K562 (cell line): ENCODE data around the gene ELMO1. TPM values are rescaled to one million over a fixed set of nuclear protein-coding genes. Genes with fewer than 3 reads are reported as not detected.
A peak's percentile ranks its signal among the peaks of the same experiment; 100 is the strongest.

ENCODE experiments used
- ATAC-seq: fragments of 200-7000 bp; cut with Tn5 transposase; 3 replicates; pipeline ENCODE4 v1.9.1; 2020; ENCODE audit warnings: moderate library complexity
- BruUV-seq: library from RNA; stranded (reverse); fragments of 400-500 nt; replicated peaks from 2 replicates; lab custom pipeline; 2021; lab: Mats Ljungman, UMichigan
- CTCF ChIA-PET: fragments of 300-600 bp; formaldehyde crosslinking; extraction: SDS; loops from one replicate; lab custom pipeline; 2021; ENCODE audit warnings: low intra/inter-chr PET ratio; lab: Yijun Ruan, JAX
- POLR2A ChIA-PET: fragments of 300-600, 350-650 bp; sonication (Branson Sonifier 250); formaldehyde crosslinking; extraction: SDS; loops from one replicate; lab custom pipeline; 2021; ENCODE audit warnings: antibody characterized with exemption, inconsistent platforms; lab: Yijun Ruan, JAX
- DNase-seq, 4 experiments: peaks; one replicate each; pipeline versions ENCODE4 v3.0.0 to v3.0.0-alpha.2; 2011 to 2018; ENCODE audit warnings: low spot score in 3 of 4, mixed read lengths in 3 of 4; ENCODE audit errors: extremely low read depth in 1 of 4
- FAIRE-seq: peaks from 2 replicates; lab custom pipeline; 2011; peaks lifted over from hg19 to GRCh38; lab: Jason Lieb, UNC
- H2AFZ ChIP-seq: 2 replicates; pipeline ENCODE4 v1.6.0; 2011; ENCODE audit warnings: low read depth, low read length, control low read depth, inconsistent platforms
- H3K27ac ChIP-seq: fragments of 200-600 bp; 3 replicates; pipeline ENCODE4 v1.8.0; 2011; ENCODE audit warnings: low read depth, mild to moderate bottlenecking, control low read depth, inconsistent platforms, low read length, moderate library complexity, mixed read lengths; ENCODE audit errors: extremely low read depth
- H3K27me3 ChIP-seq, 2 experiments: fragments of 300-600 bp in 1 of 2; 2 replicates in 1 of 2; 3 replicates in 1 of 2; pipeline versions ENCODE4 v1.6.0 to v1.8.0; 2011; ENCODE audit warnings: inconsistent platforms in 2 of 2, low read length in 2 of 2, mild to moderate bottlenecking in 1 of 2, mixed read lengths in 1 of 2, moderate library complexity in 1 of 2; ENCODE audit not compliant: control insufficient read depth in 2 of 2, insufficient read depth in 2 of 2
- H3K36me3 ChIP-seq: fragments of 300-600 bp; 3 replicates; pipeline ENCODE4 v1.8.0; 2011; ENCODE audit warnings: mild to moderate bottlenecking, low read length, inconsistent platforms; ENCODE audit not compliant: control insufficient read depth, insufficient read depth
- H3K4me1 ChIP-seq, 2 experiments: fragments of 200-600 bp in 1 of 2; replicated peaks in 1 of 2; 2 replicates in 1 of 2; 3 replicates in 1 of 2; pipeline versions ENCODE4 v1.5.1 to v1.8.0; 2011; ENCODE audit warnings: inconsistent platforms in 2 of 2, low read length in 2 of 2, mild to moderate bottlenecking in 1 of 2, mixed read lengths in 1 of 2, moderate library complexity in 1 of 2; ENCODE audit not compliant: control insufficient read depth in 2 of 2, insufficient read depth in 2 of 2
- H3K4me2 ChIP-seq: 2 replicates; pipeline ENCODE4 v1.6.1; 2011; ENCODE audit warnings: low read length, control low read depth, inconsistent platforms, mixed read lengths; ENCODE audit not compliant: insufficient read depth
- H3K4me3 ChIP-seq: fragments of 200-600 bp; sonication (generic), shearing (Covaris generic); 2 replicates; pipeline ENCODE4 v1.5.1; 2016; ENCODE audit warnings: control low read depth, inconsistent platforms
- H3K79me2 ChIP-seq: fragments of 200-600 bp; 3 replicates; pipeline ENCODE4 v1.8.0; 2011; ENCODE audit warnings: low read length, inconsistent platforms; ENCODE audit not compliant: control insufficient read depth, insufficient read depth
- H3K9ac ChIP-seq, 2 experiments: 2 replicates each; pipeline versions ENCODE4 v1.6.0 to v1.6.1; 2011; ENCODE audit warnings: low read depth in 2 of 2, low read length in 2 of 2, control low read depth in 1 of 2, inconsistent platforms in 1 of 2, mild to moderate bottlenecking in 1 of 2, mixed read lengths in 1 of 2; ENCODE audit not compliant: insufficient read depth in 1 of 2
- H3K9me1 ChIP-seq: one replicate; pipeline ENCODE4 v1.6.0; 2011; ENCODE audit warnings: inconsistent platforms, mild to moderate bottlenecking, low read length, moderate library complexity; ENCODE audit not compliant: control insufficient read depth, insufficient read depth
- H3K9me3 ChIP-seq: replicated peaks from 2 replicates; pipeline ENCODE4 v1.5.1; 2011; ENCODE audit warnings: low read depth, low read length, inconsistent platforms; ENCODE audit not compliant: control insufficient read depth, insufficient read depth
- H4K20me1 ChIP-seq: replicated peaks from 2 replicates; pipeline ENCODE4 v1.6.1; 2011; ENCODE audit warnings: low read length, inconsistent platforms, mixed read lengths; ENCODE audit not compliant: control insufficient read depth, insufficient read depth
- RBM25 ChIP-seq: fragments of 200-400 bp; formaldehyde crosslinking; IDR thresholded peaks from 2 replicates; pipeline ENCODE4 v1.6.1; 2018; ENCODE audit warnings: low read length, low read depth, moderate library complexity; ENCODE audit not compliant: severe bottlenecking
- SMARCE1 ChIP-seq: fragments of 450-650 bp; IDR thresholded peaks from 2 replicates; pipeline ENCODE4 v1.7.1; 2016; ENCODE audit warnings: mild to moderate bottlenecking
- ZNF785 ChIP-seq: fragments of 250-450 bp; sonication (Bioruptor Pico); IDR thresholded peaks from 2 replicates; pipeline ENCODE4 v1.4.0; 2020; ENCODE audit warnings: mild to moderate bottlenecking
- WGBS: fragments of 100-300 bp; shearing (Covaris generic); methylation state at CpG from one replicate; pipeline ENCODE4 v1.1.6; 2016; ENCODE audit warnings: low coverage, mixed read lengths; ENCODE audit not compliant: insufficient coverage; ENCODE audit errors: missing lambda C conversion rate; 5-methylcytosine and 5-hydroxymethylcytosine counted together
- in situ Hi-C: fragments of 300-500 bp; cut with MboI; formaldehyde crosslinking; loops from 4 replicates; pipeline ENCODE4 v1.15.0; 2018; ENCODE audit warnings: inconsistent platforms, mixed read lengths
- intact Hi-C: fragments of 100-400 bp; cut with micrococcal nuclease; formaldehyde crosslinking; loops from 2 replicates; pipeline ENCODE4 v1.14.2; 2022
- polyA plus RNA-seq, 8 experiments: library from polyadenylated mRNA; depleted of rRNA in 4 of 8; stranded (reverse) in 5 of 8; unstranded in 3 of 8; fragments of >200 nt; fragmentation: Nextera tagmentation in 2 of 8; fragmentation: Illumina TruSeq in 1 of 8; extraction: Ambion mirVana in 2 of 8; extraction: Trizol in 1 of 8; gene quantifications; 2 replicates each; pipeline versions ENCODE4 v1.2.1 to v1.2.3, GENCODE V29; 2011 to 2014; ENCODE audit warnings: inconsistent platforms in 1 of 8, missing spikeins in 1 of 8
- total RNA-seq, 7 experiments: library from RNA; depleted of rRNA in 6 of 7; stranded (reverse); fragments of >200 nt in 6 of 7; fragmentation: Illumina TruSeq in 2 of 7; extraction: Trizol in 2 of 7; gene quantifications; 2 replicates each; pipeline versions ENCODE4 v1.2.1 to v1.2.3, GENCODE V29; 2011 to 2021; ENCODE audit warnings: low replicate concordance in 1 of 7
- TF ChIP-seq, protein P1 (sequence below), 3 experiments: IDR thresholded peaks in 2 of 3; conservative IDR thresholded peaks in 1 of 3; 2 replicates each; pipeline ENCODE4 v1.5.1; 2011 to 2012; ENCODE audit warnings: low read length in 3 of 3, mild to moderate bottlenecking in 3 of 3, control low read depth in 2 of 3, improper control_type of control experiment in 1 of 3, inconsistent platforms in 1 of 3, low read depth in 1 of 3, mixed read lengths in 1 of 3, moderate library complexity in 1 of 3; ENCODE audit not compliant: insufficient read depth in 2 of 3
- TF ChIP-seq, protein P2 (sequence below): fragments of 250-450 bp; sonication (Bioruptor Pico); IDR thresholded peaks from 2 replicates; pipeline ENCODE4 v1.5.0; 2021

Gene ELMO1
- total and polyA plus RNA-seq, 9 of the 15 experiments (the other 6 are each of a cell fraction or from before 2014, with no cell fraction given): 0.36 to 7.2 (median 3.6) TPM

DNA sequence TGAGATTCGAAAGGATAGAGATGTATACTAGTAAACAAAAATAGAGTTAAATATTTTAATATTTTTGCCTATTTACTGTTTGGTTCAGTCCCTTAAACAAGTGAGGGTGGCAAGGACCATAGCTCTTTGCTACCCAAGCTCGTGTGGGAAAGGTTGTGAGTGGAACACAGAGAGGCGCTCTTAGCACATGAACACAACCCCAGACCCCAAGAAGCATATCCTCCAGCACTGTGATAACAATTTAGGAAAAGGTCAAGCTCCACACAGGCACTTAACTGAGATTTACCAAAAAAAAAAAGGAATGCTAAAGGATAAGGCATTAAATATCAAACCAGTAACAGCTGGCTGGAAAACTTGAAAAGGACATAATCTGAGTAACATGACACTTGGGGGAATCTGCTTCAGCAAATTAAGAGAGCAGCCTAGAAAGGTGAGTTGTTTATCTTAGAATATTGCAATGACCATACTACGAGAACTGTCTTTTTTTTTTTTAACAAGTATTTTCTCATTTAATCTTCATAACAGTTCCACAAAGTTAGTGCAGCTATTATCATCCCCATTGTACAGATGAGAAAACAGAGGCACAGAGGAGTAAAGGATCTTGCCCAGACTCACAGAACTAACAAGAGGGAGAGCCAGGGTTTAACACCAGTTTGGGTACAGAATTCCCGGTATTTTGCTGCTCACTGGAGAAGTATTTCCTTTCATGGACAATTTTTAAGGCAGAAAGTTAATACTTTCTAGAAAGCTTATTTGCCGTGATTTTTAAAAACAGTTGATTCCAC is 420.9 kb downstream of the ELMO1 start:
- H2AFZ ChIP-seq: no peak overlapping the region
- H4K20me1 ChIP-seq: no peaks in the 10 kb centered on the region
- TF ChIP-seq, protein P1, sequence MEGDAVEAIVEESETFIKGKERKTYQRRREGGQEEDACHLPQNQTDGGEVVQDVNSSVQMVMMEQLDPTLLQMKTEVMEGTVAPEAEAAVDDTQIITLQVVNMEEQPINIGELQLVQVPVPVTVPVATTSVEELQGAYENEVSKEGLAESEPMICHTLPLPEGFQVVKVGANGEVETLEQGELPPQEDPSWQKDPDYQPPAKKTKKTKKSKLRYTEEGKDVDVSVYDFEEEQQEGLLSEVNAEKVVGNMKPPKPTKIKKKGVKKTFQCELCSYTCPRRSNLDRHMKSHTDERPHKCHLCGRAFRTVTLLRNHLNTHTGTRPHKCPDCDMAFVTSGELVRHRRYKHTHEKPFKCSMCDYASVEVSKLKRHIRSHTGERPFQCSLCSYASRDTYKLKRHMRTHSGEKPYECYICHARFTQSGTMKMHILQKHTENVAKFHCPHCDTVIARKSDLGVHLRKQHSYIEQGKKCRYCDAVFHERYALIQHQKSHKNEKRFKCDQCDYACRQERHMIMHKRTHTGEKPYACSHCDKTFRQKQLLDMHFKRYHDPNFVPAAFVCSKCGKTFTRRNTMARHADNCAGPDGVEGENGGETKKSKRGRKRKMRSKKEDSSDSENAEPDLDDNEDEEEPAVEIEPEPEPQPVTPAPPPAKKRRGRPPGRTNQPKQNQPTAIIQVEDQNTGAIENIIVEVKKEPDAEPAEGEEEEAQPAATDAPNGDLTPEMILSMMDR (IDR thresholded peaks at IDR 0.05 in 2 of 3, conservative IDR thresholded peaks at IDR 0.05 in 1 of 3; ENCODE audit: insufficient read depth in 2 of 3, low read depth in 1 of 3, low read length in 3 of 3): peak in 1 of 3 experiments; percentile 27; a peak in 2 of 6 replicates
- TF ChIP-seq RBM25: peak; percentile 56
- no peak for TF ChIP-seq SMARCE1
- TF ChIP-seq ZNF785 (CRISPR knock-in tag): no peak
- TF ChIP-seq, protein P2, sequence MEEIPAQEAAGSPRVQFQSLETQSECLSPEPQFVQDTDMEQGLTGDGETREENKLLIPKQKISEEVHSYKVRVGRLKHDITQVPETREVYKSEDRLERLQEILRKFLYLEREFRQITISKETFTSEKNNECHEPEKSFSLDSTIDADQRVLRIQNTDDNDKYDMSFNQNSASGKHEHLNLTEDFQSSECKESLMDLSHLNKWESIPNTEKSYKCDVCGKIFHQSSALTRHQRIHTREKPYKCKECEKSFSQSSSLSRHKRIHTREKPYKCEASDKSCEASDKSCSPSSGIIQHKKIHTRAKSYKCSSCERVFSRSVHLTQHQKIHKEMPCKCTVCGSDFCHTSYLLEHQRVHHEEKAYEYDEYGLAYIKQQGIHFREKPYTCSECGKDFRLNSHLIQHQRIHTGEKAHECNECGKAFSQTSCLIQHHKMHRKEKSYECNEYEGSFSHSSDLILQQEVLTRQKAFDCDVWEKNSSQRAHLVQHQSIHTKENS (CRISPR knock-in tag): no peak
- no peak overlapping the region for H3K4me2 ChIP-seq
- no peaks in the 10 kb centered on the region for H3K36me3 ChIP-seq
- no peak for FAIRE-seq
- no peak overlapping the region for H3K4me3 ChIP-seq
- ATAC-seq: no peak
- in situ Hi-C loops: no loop called here
- no peaks in the 10 kb centered on the region for H3K9me3 ChIP-seq
- POLR2A ChIA-PET: no interaction called here
- intact Hi-C loops: no loop called here
- H3K9ac ChIP-seq: no peak overlapping the region
- no peak for DNase-seq
- H3K27ac ChIP-seq: no peak overlapping the region
- peaks cover 0 to 6% of the 10 kb centered on the region in 2 experiments; a peak in 1 of 5 replicates for H3K4me1 ChIP-seq
- no peaks in the 10 kb centered on the region for H3K79me2 ChIP-seq
- CTCF ChIA-PET: interaction anchor here (0.6 kb wide), 1 partner anchor 182 kb away, joined by 3 read pairs; no protein-coding TSS in a partner anchor
- no peaks in the 10 kb centered on the region for H3K27me3 ChIP-seq
- H3K9me1 ChIP-seq: no peaks in the 10 kb centered on the region
- WGBS: 2% methylated on average over 6 of the region's 6 CpGs
- BruUV-seq: no TSS peak
